Smooth muscle cell (in vitro differentiated cells): Measurements from ENCODE around the gene IL4I1. TPM values are rescaled to one million over a fixed set of nuclear protein-coding genes. Genes with fewer than 3 reads are reported as not detected.

ENCODE experiments used
- DNase-seq: peaks from one replicate; lab custom pipeline; 2025; ENCODE audit not compliant: unreplicated experiment; lab: John Stamatoyannopoulos, UW
- H2AFZ ChIP-seq: fragments of 200-600 bp; sonication (generic); 2 replicates; pipeline ENCODE4 v1.6.0; 2016; ENCODE audit warnings: antibody characterized with exemption, low read depth, mild to moderate bottlenecking
- H3F3A ChIP-seq: fragments of 200-600 bp; sonication (generic); 2 replicates; pipeline ENCODE4 v1.6.0; 2017; ENCODE audit warnings: antibody characterized with exemption, low read depth
- H3K27ac ChIP-seq: fragments of 200-600 bp; sonication (generic); 2 replicates; pipeline ENCODE4 v1.5.1; 2016; ENCODE audit warnings: low read depth, mild to moderate bottlenecking
- H3K27me3 ChIP-seq: fragments of 200-600 bp; sonication (generic); 2 replicates; pipeline ENCODE4 v1.6.1; 2016; ENCODE audit warnings: low read depth, mild to moderate bottlenecking
- H3K36me3 ChIP-seq: fragments of 200-600 bp; sonication (generic); 2 replicates; pipeline ENCODE4 v1.5.1; 2016; ENCODE audit warnings: low read depth
- H3K4me1 ChIP-seq: fragments of 200-600 bp; sonication (generic); 2 replicates; pipeline ENCODE4 v1.5.1; 2016; ENCODE audit warnings: low read depth
- H3K4me2 ChIP-seq: fragments of 200-600 bp; sonication (generic); 2 replicates; pipeline ENCODE4 v1.6.0; 2016; ENCODE audit warnings: mild to moderate bottlenecking
- H3K4me3 ChIP-seq: fragments of 200-600 bp; sonication (generic); 2 replicates; pipeline ENCODE4 v1.5.1; 2016; ENCODE audit warnings: mild to moderate bottlenecking
- H3K79me2 ChIP-seq: fragments of 200-600 bp; sonication (generic); 2 replicates; pipeline ENCODE4 v1.6.0; 2016; ENCODE audit warnings: low read depth, mild to moderate bottlenecking
- H3K9ac ChIP-seq: fragments of 200-600 bp; sonication (generic); 2 replicates; pipeline ENCODE4 v1.6.0; 2016; ENCODE audit warnings: low read depth
- H3K9me3 ChIP-seq: fragments of 200-600 bp; sonication (generic); replicated peaks from 2 replicates; pipeline ENCODE4 v1.5.1; 2016; ENCODE audit warnings: low read depth
- H4K20me1 ChIP-seq: fragments of 200-600 bp; sonication (generic); 2 replicates; pipeline ENCODE4 v1.6.0; 2016; ENCODE audit warnings: low read depth
- CTCF ChIP-seq: fragments of 200-600 bp; sonication (generic); IDR thresholded peaks from 2 replicates; pipeline ENCODE4 v1.5.1; 2017; ENCODE audit warnings: borderline replicate concordance, mild to moderate bottlenecking, antibody characterized with exemption; ENCODE audit not compliant: insufficient read depth, poor library complexity, severe bottlenecking
- WGBS: methylation state at CpG from one replicate; pipeline ENCODE4 v1.1.7; 2016; ENCODE audit warnings: low lambda C conversion rate; 5-methylcytosine and 5-hydroxymethylcytosine counted together
- polyA plus RNA-seq: library from polyadenylated mRNA; unstranded; fragments of >200 nt; fragmentation: Nextera tagmentation; extraction: Ambion mirVana; gene quantifications from 2 replicates; pipeline ENCODE4 v1.2.1, GENCODE V29; 2016
- total RNA-seq: library from RNA; depleted of rRNA; stranded (reverse); fragments of >200 nt; gene quantifications from 2 replicates; pipeline ENCODE4 v1.2.3, GENCODE V29; 2014

Gene IL4I1
- total and polyA plus RNA-seq, 2 experiments from 2014 or later: 1.3 TPM; not detected in 1

- peaks cover 70% of the 10 kb centered on the region for H4K20me1 ChIP-seq
- DNase-seq: no peak
- no peaks in the 10 kb centered on the region for H3K9me3 ChIP-seq
- H3K4me2 ChIP-seq: no peak overlapping the region
- peaks cover 25% of the 10 kb centered on the region for H3K79me2 ChIP-seq
- no peaks in the 10 kb centered on the region for H3K27me3 ChIP-seq
- H3K4me3 ChIP-seq: no peak overlapping the region
- no peak overlapping the region for H3K9ac ChIP-seq
- peaks cover 5% of the 10 kb centered on the region for H3K4me1 ChIP-seq
- no peak overlapping the region for H2AFZ ChIP-seq
- peak overlapping the region; percentile 31 for H3K27ac ChIP-seq
- 90% methylated on average over 5 of the region's 5 CpGs for WGBS
- peaks cover 33% of the 10 kb centered on the region for H3F3A ChIP-seq
- TF ChIP-seq CTCF: no peak
- no peaks in the 10 kb centered on the region for H3K36me3 ChIP-seq
Measured at GRCh38 chr19:49857838-49858087, 38.9 kb downstream of the IL4I1 start.

- no peak overlapping the region for H3K4me3 ChIP-seq
- H3K9ac ChIP-seq: no peak overlapping the region
- H3K4me2 ChIP-seq: no peak overlapping the region
- TF ChIP-seq CTCF: no peak
- H3K79me2 ChIP-seq: peaks cover 29% of the 10 kb centered on the region
- peaks cover 75% of the 10 kb centered on the region for H4K20me1 ChIP-seq
- DNase-seq: no peak
- 92% methylated on average over 26 of the region's 26 CpGs for WGBS
- H3K9me3 ChIP-seq: no peaks in the 10 kb centered on the region
- peaks cover 33% of the 10 kb centered on the region for H3F3A ChIP-seq
- H2AFZ ChIP-seq: no peak overlapping the region
- H3K27ac ChIP-seq: no peak overlapping the region
- no peaks in the 10 kb centered on the region for H3K36me3 ChIP-seq
- H3K27me3 ChIP-seq: no peaks in the 10 kb centered on the region
- peaks cover 10% of the 10 kb centered on the region for H3K4me1 ChIP-seq
Measured at GRCh38 chr19:49857061-49857837, 39.4 kb downstream of the IL4I1 start.

DNA sequence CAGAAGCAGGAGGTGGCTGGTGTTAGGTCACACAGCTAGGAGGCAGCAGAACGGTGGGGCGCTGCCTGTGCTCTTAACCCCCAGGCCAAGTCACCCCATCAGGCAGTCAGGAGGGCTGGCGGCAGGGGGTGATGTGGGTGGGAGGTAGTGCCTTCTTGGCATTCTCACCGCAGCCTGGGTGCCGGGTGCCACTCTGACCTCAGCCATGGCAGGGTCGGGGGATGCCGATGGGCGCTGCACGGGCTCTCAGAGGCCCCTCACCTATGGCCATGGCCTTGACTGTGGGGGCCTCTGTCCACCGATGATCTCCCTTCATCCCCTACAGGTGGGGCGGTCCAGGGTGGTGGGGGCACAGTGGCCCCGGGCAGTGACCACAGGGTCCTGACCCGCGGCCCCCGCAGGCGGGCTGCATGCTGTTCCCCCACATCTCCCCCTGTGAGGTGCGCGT lies 40.1 kb downstream of the IL4I1 start:
- no peak for TF ChIP-seq CTCF
- Histone ChIP-seq H3K4me1 (peaks cover 13% of the 10 kb centered on the region), H3K9me3 (no peaks in the 10 kb centered on the region), H3K9ac (no peak overlapping the region), H3K27me3 (no peaks in the 10 kb centered on the region), H3K4me3 (no peak overlapping the region), H3K79me2 (peaks cover 36% of the 10 kb centered on the region), H2AFZ (no peak overlapping the region), H4K20me1 (peaks cover 82% of the 10 kb centered on the region), H3F3A (peaks cover 38% of the 10 kb centered on the region), H3K36me3 (no peaks in the 10 kb centered on the region), H3K27ac (no peak overlapping the region), H3K4me2 (no peak overlapping the region)
- no peak for DNase-seq
- WGBS: 95% methylated on average over 15 of the region's 18 CpGs
